Measurements from ENCODE around the gene ANKS1B.
A peak's percentile ranks its signal among the peaks of the same experiment; 100 is the strongest.

ANKS1B gene

DNA sequence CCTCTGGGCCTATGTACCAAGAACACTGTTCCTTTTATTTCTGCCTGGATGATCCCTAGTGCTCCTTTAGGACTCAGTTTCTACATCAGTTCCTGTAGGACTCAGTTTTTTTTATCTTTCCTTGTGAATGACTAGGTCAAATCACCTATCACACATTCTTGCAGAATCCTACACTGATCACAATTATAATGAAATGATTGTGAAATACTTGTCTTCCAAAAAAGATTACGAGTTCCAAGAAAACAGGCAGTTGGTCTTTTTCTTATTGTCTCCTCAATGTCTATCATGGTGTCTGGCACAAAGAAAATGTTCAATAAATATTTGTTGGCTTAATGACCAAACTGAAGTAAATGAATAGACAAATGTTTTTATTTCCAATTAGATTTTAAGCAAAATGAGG is 432.7 kb downstream of the ANKS1B start:
- TF ChIP-seq, protein P1, sequence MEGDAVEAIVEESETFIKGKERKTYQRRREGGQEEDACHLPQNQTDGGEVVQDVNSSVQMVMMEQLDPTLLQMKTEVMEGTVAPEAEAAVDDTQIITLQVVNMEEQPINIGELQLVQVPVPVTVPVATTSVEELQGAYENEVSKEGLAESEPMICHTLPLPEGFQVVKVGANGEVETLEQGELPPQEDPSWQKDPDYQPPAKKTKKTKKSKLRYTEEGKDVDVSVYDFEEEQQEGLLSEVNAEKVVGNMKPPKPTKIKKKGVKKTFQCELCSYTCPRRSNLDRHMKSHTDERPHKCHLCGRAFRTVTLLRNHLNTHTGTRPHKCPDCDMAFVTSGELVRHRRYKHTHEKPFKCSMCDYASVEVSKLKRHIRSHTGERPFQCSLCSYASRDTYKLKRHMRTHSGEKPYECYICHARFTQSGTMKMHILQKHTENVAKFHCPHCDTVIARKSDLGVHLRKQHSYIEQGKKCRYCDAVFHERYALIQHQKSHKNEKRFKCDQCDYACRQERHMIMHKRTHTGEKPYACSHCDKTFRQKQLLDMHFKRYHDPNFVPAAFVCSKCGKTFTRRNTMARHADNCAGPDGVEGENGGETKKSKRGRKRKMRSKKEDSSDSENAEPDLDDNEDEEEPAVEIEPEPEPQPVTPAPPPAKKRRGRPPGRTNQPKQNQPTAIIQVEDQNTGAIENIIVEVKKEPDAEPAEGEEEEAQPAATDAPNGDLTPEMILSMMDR (IDR thresholded peaks at IDR 0.05; ENCODE audit: control extremely low read depth, extremely low read depth, low read depth, missing control alignments), result no peak
- DNase-seq (ENCODE audit: extremely low spot score), result no peak
- ChIA-PET POLR2A (no interaction called here), CTCF (no interaction called here)

DNA sequence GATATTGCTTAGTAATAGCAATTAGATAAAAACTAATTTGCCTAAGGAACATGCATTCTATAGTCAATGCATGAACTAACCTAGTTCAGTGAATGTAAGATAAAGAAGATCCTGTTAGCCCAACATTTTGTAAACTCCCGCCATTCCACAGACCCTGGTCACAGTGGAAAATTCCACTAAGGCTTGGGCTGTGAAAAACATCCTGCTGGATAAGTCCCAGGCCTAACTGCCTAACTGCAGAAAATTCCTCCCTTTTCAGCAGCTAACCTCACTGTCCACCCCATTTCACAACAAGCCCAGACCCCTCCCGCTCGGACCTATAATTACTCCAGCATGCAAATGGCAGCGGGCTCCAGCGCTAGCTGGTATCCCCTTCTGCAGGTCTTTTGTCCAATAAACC is 435.1 kb downstream of the ANKS1B start:
- CTCF ChIA-PET, result no interaction called here
- no peak for DNase-seq (ENCODE audit: extremely low spot score)
- POLR2A ChIA-PET, result no interaction called here
- TF ChIP-seq, protein P1 (IDR thresholded peaks at IDR 0.05; ENCODE audit: control extremely low read depth, extremely low read depth, low read depth, missing control alignments), result no peak

DNA sequence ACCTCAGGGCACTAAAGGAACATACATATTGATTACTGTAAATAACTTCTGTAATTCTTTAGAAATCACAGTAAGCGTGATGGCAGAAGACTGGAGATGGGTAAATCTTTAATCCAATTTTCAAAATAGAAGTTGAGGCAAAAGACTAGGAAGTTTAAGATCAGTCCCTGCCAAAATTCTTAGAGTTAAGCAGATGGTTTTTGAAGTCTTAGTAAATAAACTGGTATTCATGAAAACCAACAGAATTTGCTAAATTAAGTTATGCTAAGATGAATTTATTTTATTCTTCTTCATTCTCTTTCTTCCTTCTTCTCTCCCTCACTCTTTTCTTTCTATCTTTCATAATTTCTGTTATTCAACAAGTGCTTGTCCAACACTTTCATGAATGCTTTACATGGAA is 435.5 kb downstream of the ANKS1B start:
- CTCF ChIA-PET, result interaction anchor here (0.7 kb wide), 1 partner anchor 14 kb away, joined by 3 read pairs; no protein-coding TSS in a partner anchor
- POLR2A ChIA-PET, result no interaction called here
- no peak for DNase-seq (ENCODE audit: extremely low spot score)
- TF ChIP-seq, protein P1 (IDR thresholded peaks at IDR 0.05; ENCODE audit: control extremely low read depth, extremely low read depth, low read depth, missing control alignments), result no peak

DNA sequence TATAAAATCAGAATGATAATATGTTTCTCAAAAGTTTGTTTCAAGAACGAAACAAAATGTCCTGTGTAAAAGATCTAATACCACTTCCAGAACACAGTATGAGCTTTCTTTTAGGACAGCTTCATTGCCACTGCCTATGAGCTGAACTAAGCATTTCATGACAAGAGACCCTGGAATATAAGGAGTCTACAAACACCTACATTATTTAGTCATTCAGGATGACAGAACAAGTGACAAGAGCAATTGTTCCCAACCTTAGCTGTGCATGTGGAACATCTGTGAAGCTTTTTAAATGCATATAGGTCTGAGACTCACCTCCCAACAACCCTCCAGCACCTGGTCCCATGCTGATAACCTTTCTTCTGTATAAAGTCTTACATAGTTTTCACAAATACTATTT is 440.3 kb downstream of the ANKS1B start:
- POLR2A ChIA-PET, result no interaction called here
- DNase-seq (ENCODE audit: extremely low spot score), result no peak
- CTCF ChIA-PET, result interaction anchor here (1.0 to 1.6 kb wide), 3 partner anchors 13 to 15 kb away, joined by 3 read pairs; no protein-coding TSS in a partner anchor
- TF ChIP-seq, protein P1 (IDR thresholded peaks at IDR 0.05; ENCODE audit: control extremely low read depth, extremely low read depth, low read depth, missing control alignments), result no peak

DNA sequence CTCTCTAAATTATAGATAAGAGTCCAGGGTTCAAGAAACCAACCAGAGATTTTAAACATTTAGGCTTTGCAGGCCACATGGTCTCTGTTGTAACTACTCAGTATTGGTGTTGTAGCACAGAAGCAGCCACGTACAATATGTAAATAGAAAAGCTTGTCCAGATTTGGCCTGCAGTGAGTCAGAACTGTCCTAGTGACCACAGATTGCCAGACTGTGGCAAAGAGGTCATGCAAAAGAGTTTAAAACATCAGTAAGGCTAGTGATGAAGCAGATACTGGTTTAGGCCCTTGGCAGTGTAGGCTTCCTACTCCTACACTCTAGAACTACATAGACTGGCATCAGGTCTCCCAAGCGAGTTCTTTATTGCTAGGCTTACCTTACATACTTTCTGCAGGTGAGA is 454.8 kb downstream of the ANKS1B start:
- POLR2A ChIA-PET, result no interaction called here
- TF ChIP-seq, protein P1 (IDR thresholded peaks at IDR 0.05; ENCODE audit: control extremely low read depth, extremely low read depth, low read depth, missing control alignments), result no peak
- CTCF ChIA-PET, result interaction anchor here (1.0 kb wide), 2 partner anchors 15 to 31 kb away, joined by 3 read pairs; no protein-coding TSS in a partner anchor
- peak; percentile 20 for DNase-seq (ENCODE audit: extremely low spot score)

DNA sequence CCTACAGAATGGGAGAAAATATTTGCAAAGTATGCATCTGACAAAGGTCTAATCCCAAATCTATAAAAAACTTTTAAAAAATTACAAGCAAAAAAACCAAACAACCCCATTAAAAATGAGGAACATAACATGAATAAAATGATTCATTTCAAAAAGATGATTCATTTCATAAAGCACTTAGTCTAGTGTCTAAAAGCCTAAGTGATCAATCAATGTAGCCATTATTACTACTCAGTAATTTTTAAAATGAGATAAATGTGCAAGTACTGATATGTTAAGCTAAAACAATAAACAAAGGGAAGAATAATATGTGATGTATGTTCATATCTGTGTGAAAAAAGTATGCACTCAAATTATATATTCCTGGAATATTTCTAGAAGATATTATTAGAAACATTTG is 456.3 kb downstream of the ANKS1B start:
- ChIA-PET CTCF (interaction anchor here (0.9 to 1.1 kb wide), 2 partner anchors 8 to 142 kb away, joined by 3 read pairs; no protein-coding TSS in a partner anchor), POLR2A (interaction anchor here (0.5 kb wide), 1 partner anchor 38 kb away, joined by 3 read pairs; no protein-coding TSS in a partner anchor)
- DNase-seq (ENCODE audit: extremely low spot score), result no peak
- TF ChIP-seq, protein P1 (IDR thresholded peaks at IDR 0.05; ENCODE audit: control extremely low read depth, extremely low read depth, low read depth, missing control alignments), result no peak

Measured in GM10248 (cell line).